OCI-LY7 (cell line): Measurements from ENCODE around the gene TDRD9. TPM values are rescaled to one million over a fixed set of nuclear protein-coding genes. Genes with fewer than 3 reads are reported as not detected.

Source experiments
- BruUV-seq: library from RNA; stranded (reverse); fragments of 400-500 nt; replicated peaks from 2 replicates; lab custom pipeline; 2021; lab: Mats Ljungman, UMichigan
- CTCF ChIA-PET: fragments of 300-600 bp; sonication (Branson Sonifier 250); formaldehyde crosslinking; loops from one replicate; lab custom pipeline; 2022; ENCODE audit warnings: antibody characterized with exemption; ENCODE audit not compliant: unreplicated experiment; lab: Charles Lee
- POLR2A ChIA-PET: fragments of 300-600 bp; sonication (Branson Sonifier 250); formaldehyde crosslinking; loops from one replicate; lab custom pipeline; 2022; ENCODE audit warnings: antibody characterized with exemption; lab: Charles Lee
- DNase-seq: peaks from one replicate; pipeline ENCODE4 v3.0.0-alpha.2; 2015; ENCODE audit warnings: low spot score
- H2AFZ ChIP-seq: fragments of 200-600 bp; sonication (generic), shearing (Covaris generic); 2 replicates; pipeline ENCODE4 v1.6.1; 2014; ENCODE audit warnings: mild to moderate bottlenecking, antibody characterized with exemption, low read length, moderate library complexity
- H3K27ac ChIP-seq: fragments of 200-600 bp; sonication (generic); 2 replicates; pipeline ENCODE4 v1.5.1; 2014; ENCODE audit warnings: mixed run types, low read depth, mild to moderate bottlenecking, moderate library complexity, low read length, inconsistent platforms; ENCODE audit not compliant: poor library complexity, severe bottlenecking
- H3K36me3 ChIP-seq: fragments of 200-600 bp; sonication (generic); 2 replicates; pipeline ENCODE4 v1.6.1; 2014; ENCODE audit warnings: mild to moderate bottlenecking, antibody characterized with exemption, low read length, moderate library complexity, mixed read lengths; ENCODE audit not compliant: insufficient read depth
- H3K4me1 ChIP-seq: fragments of 200-600 bp; sonication (generic); 2 replicates; pipeline ENCODE4 v1.5.1; 2014; ENCODE audit warnings: mild to moderate bottlenecking, low read length; ENCODE audit not compliant: insufficient read depth, poor library complexity, severe bottlenecking
- H3K4me2 ChIP-seq: fragments of 200-600 bp; sonication (generic); 2 replicates; pipeline ENCODE4 v1.6.1; 2014; ENCODE audit warnings: mild to moderate bottlenecking, low read length
- H3K4me3 ChIP-seq: fragments of 200-600 bp; sonication (generic); 2 replicates; pipeline ENCODE4 v1.5.1; 2014; ENCODE audit warnings: mild to moderate bottlenecking, low read depth, low read length; ENCODE audit not compliant: poor library complexity, severe bottlenecking
- H3K79me2 ChIP-seq: fragments of 200-600 bp; sonication (generic); 2 replicates; pipeline ENCODE4 v1.6.1; 2016; ENCODE audit warnings: low read depth, mild to moderate bottlenecking, low read length, moderate library complexity, mixed read lengths; ENCODE audit not compliant: insufficient read depth
- H3K9me2 ChIP-seq: fragments of 200-600 bp; sonication (generic); 2 replicates; pipeline ENCODE4 v1.6.1; 2016; ENCODE audit warnings: mild to moderate bottlenecking, low read length, mixed read lengths; ENCODE audit not compliant: insufficient read depth
- H3K9me3 ChIP-seq: fragments of 200-600 bp; sonication (generic); 2 replicates; pipeline ENCODE4 v1.6.1; 2014; ENCODE audit warnings: mild to moderate bottlenecking, mixed run types, low read length, mixed read lengths
- H4K20me1 ChIP-seq: fragments of 200-600 bp; sonication (generic); 2 replicates; pipeline ENCODE4 v1.6.1; 2014; ENCODE audit warnings: mild to moderate bottlenecking, antibody characterized with exemption, low read length, moderate library complexity, mixed read lengths; ENCODE audit not compliant: insufficient read depth
- EZH2phosphoT487 ChIP-seq: fragments of 200-600 bp; sonication (generic); IDR thresholded peaks from 2 replicates; pipeline ENCODE4 v1.6.1; 2018; ENCODE audit warnings: low read depth, borderline replicate concordance, mild to moderate bottlenecking, mixed run types, antibody characterized with exemption, low read length, moderate library complexity, mixed read lengths
- intact Hi-C: fragments of 100-400 bp; cut with micrococcal nuclease; formaldehyde crosslinking; loops from one replicate; pipeline ENCODE4 v1.10.0; 2022; ENCODE audit not compliant: unreplicated experiment
- total RNA-seq, 2 experiments: library from RNA; depleted of rRNA in 1 of 2; stranded (reverse); fragments of >200 nt in 1 of 2; shearing (Covaris generic) in 1 of 2; gene quantifications; 2 replicates each; pipeline ENCODE4 v1.2.3, GENCODE V29; 2014 to 2022
- TF ChIP-seq, protein P1 (sequence below): fragments of 200-600 bp; sonication (generic); conservative IDR thresholded peaks from 2 replicates; pipeline ENCODE4 v1.5.1; 2014; ENCODE audit warnings: mild to moderate bottlenecking, antibody characterized with exemption, low read length, moderate library complexity, mixed read lengths

TDRD9 gene
- total RNA-seq, 2 experiments from 2014 or later = not detected

DNA sequence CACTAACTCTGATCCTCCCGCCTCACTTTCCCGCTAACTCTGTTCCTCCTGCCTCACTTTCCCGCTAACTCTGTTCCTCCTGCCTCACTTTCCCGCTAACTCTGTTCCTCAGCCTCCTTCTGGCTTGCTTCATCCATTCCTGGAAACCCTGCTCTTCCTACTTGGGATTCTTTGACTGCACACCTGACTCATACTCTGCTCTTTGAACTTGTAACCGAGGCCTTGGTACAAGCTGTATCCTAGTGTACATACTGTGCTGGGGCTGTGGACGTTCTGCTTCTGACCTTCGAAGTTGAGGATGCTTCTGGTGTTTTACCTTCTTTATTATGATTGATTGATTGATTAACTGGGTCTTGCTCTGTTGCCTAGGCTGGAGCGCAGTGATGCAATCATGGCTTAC, 77.2 kb downstream of the TDRD9 start:
- H3K9me2 ChIP-seq = no peaks in the 10 kb centered on the region
- H3K27ac ChIP-seq = no peak overlapping the region
- POLR2A ChIA-PET = no interaction called here
- no peaks in the 10 kb centered on the region for H3K9me3 ChIP-seq
- no peaks in the 10 kb centered on the region for H4K20me1 ChIP-seq
- no peak overlapping the region for H3K4me2 ChIP-seq
- H2AFZ ChIP-seq = no peak overlapping the region
- no peaks in the 10 kb centered on the region for H3K4me1 ChIP-seq
- no TSS peak for BruUV-seq
- no peak overlapping the region for H3K4me3 ChIP-seq
- intact Hi-C loops = no loop called here
- no peak for DNase-seq
- CTCF ChIA-PET = no interaction called here
- no peaks in the 10 kb centered on the region for H3K79me2 ChIP-seq
- TF ChIP-seq, protein P1, sequence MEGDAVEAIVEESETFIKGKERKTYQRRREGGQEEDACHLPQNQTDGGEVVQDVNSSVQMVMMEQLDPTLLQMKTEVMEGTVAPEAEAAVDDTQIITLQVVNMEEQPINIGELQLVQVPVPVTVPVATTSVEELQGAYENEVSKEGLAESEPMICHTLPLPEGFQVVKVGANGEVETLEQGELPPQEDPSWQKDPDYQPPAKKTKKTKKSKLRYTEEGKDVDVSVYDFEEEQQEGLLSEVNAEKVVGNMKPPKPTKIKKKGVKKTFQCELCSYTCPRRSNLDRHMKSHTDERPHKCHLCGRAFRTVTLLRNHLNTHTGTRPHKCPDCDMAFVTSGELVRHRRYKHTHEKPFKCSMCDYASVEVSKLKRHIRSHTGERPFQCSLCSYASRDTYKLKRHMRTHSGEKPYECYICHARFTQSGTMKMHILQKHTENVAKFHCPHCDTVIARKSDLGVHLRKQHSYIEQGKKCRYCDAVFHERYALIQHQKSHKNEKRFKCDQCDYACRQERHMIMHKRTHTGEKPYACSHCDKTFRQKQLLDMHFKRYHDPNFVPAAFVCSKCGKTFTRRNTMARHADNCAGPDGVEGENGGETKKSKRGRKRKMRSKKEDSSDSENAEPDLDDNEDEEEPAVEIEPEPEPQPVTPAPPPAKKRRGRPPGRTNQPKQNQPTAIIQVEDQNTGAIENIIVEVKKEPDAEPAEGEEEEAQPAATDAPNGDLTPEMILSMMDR = no peak
- no peak for TF ChIP-seq EZH2phosphoT487
- H3K36me3 ChIP-seq = no peaks in the 10 kb centered on the region

DNA sequence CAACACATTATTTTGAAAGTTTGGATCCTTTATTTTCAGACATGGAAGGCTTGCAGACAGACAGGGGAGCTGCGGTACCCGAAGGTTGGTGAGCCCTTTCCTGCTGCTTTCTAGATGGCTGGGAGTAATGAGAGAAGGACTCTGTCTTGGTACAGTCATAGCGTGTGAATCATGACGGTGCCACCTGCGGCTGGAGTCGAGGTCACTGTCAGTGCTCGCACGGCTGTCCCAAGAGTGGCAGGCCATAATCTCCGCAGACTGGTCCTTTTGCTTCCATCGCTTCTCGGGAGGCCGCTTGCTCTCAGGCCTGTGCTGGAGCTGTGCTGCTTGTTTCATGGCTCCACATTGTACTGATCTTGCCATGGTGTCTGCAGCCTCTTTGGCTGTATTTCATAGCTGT, 78.9 kb downstream of the TDRD9 start:
- ChIA-PET POLR2A (no interaction called here), CTCF (no interaction called here)
- H3K36me3 ChIP-seq = no peaks in the 10 kb centered on the region
- H3K4me3 ChIP-seq = no peak overlapping the region
- TF ChIP-seq EZH2phosphoT487 = no peak
- TF ChIP-seq, protein P1 = no peak
- H3K4me1 ChIP-seq = no peaks in the 10 kb centered on the region
- no peak overlapping the region for H2AFZ ChIP-seq
- no peaks in the 10 kb centered on the region for H4K20me1 ChIP-seq
- H3K9me2 ChIP-seq = no peaks in the 10 kb centered on the region
- no peak overlapping the region for H3K4me2 ChIP-seq
- BruUV-seq = no TSS peak
- intact Hi-C loops = no loop called here
- no peak overlapping the region for H3K27ac ChIP-seq
- H3K79me2 ChIP-seq = no peaks in the 10 kb centered on the region
- no peak for DNase-seq
- no peaks in the 10 kb centered on the region for H3K9me3 ChIP-seq

DNA sequence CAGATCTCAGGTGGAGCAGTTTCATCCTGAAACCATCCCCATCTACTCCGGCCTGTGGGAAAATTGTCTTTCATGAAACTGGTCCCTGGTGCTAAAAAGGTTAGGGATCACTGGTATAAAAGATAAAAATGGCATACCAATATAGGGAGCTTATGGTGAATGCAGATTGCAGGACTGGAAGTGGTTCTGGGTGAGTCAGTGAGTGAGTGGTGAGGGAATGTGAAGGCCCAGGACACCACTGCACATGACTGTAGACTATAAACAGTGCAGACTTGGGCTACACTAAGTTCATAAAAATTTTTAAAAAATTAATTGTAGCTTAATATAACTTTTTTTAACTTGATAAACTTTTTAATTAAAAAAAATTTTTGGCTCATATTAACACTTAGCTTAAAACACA, 81.0 kb downstream of the TDRD9 start:
- Histone ChIP-seq H3K36me3 (no peaks in the 10 kb centered on the region), H2AFZ (no peak overlapping the region), H3K9me3 (no peaks in the 10 kb centered on the region), H3K79me2 (no peaks in the 10 kb centered on the region), H3K4me2 (no peak overlapping the region), H3K9me2 (no peaks in the 10 kb centered on the region), H3K4me3 (no peak overlapping the region), H4K20me1 (no peaks in the 10 kb centered on the region), H3K27ac (no peak overlapping the region), H3K4me1 (no peaks in the 10 kb centered on the region)
- BruUV-seq = no TSS peak
- no peak for DNase-seq
- CTCF ChIA-PET = no interaction called here
- POLR2A ChIA-PET = interaction anchor here (0.6 to 0.7 kb wide), 4 partner anchors 44 to 646 kb away, joined by 3 read pairs; no protein-coding TSS in a partner anchor
- intact Hi-C loops = no loop called here
- TF ChIP-seq EZH2phosphoT487 = no peak
- TF ChIP-seq, protein P1 = no peak
